A549 (cell line): ENCODE results near the gene CRYBB1. TPM values are rescaled to one million over a fixed set of nuclear protein-coding genes. Genes with fewer than 3 reads are reported as not detected.
A peak's percentile ranks its signal among the peaks of the same experiment; 100 is the strongest.

Experiments
- ATAC-seq, 2 experiments: fragments of 200-7000 bp in 1 of 2; fragments of >200 bp in 1 of 2; cut with Nextera tagmentation in 1 of 2; cut with Tn5 transposase in 1 of 2; 3 replicates each; pipeline versions ENCODE4 v1.8.0 to v1.9.1; 2018 to 2020; ENCODE audit warnings: mild to moderate bottlenecking in 1 of 2, moderate library complexity in 1 of 2
- CTCF ChIA-PET: fragments of 300-600 bp; sonication (Branson Sonifier 250); formaldehyde crosslinking; extraction: SDS; loops from one replicate; lab custom pipeline; 2021; ENCODE audit warnings: antibody characterized with exemption, inconsistent platforms; lab: Yijun Ruan, JAX
- POLR2A ChIA-PET: fragments of 350-600 bp; formaldehyde crosslinking; extraction: SDS; loops from one replicate; lab custom pipeline; 2021; ENCODE audit warnings: antibody characterized with exemption, inconsistent platforms; lab: Yijun Ruan, JAX
- DNase-seq, 2 experiments: peaks; one replicate each; pipeline versions ENCODE4 v3.0.0 to v3.0.0-alpha.2; 2011 to 2016; ENCODE audit warnings: low read depth in 1 of 2, low spot score in 1 of 2
- FAIRE-seq: peaks from 2 replicates; lab custom pipeline; 2011; peaks lifted over from hg19 to GRCh38; lab: Jason Lieb, UNC
- H3K27ac ChIP-seq, 2 experiments: fragments of >200 bp; sonication (Bioruptor Twin); formaldehyde crosslinking; 3 replicates each; pipeline ENCODE4 v1.5.1; 2016 to 2017
- H3K4me1 ChIP-seq: fragments of >200 bp; sonication (Bioruptor Twin); formaldehyde crosslinking; 3 replicates; pipeline ENCODE4 v1.6.1; 2016
- H3K4me2 ChIP-seq: fragments of >200 bp; sonication (Bioruptor Twin); formaldehyde crosslinking; 3 replicates; pipeline ENCODE4 v1.6.1; 2016
- H3K4me3 ChIP-seq: fragments of >200 bp; sonication (Bioruptor Twin); formaldehyde crosslinking; 3 replicates; pipeline ENCODE4 v1.5.1; 2016
- H3K9me3 ChIP-seq: fragments of >200 bp; sonication (Bioruptor Twin); formaldehyde crosslinking; 3 replicates; pipeline ENCODE4 v1.6.1; 2016
- CHD2 ChIP-seq: fragments of 150-350 bp; IDR thresholded peaks from 2 replicates; pipeline ENCODE4 v1.6.1; 2014; ENCODE audit warnings: low read length; ENCODE audit not compliant: partially characterized antibody
- CHD4 ChIP-seq: fragments of 200-600 bp; sonication (generic); IDR thresholded peaks from 2 replicates; pipeline ENCODE4 v1.6.1; 2016; ENCODE audit warnings: antibody characterized with exemption, mild to moderate bottlenecking, borderline replicate concordance
- EP300 ChIP-seq, 2 experiments: fragments of >200 bp; sonication (Bioruptor Twin); formaldehyde crosslinking; IDR thresholded peaks; 2 replicates in 1 of 2; 3 replicates in 1 of 2; pipeline ENCODE4 v1.6.1; 2016 to 2017
- ESRRA ChIP-seq: fragments of 150-350 bp; IDR thresholded peaks from 2 replicates; pipeline ENCODE4 v1.6.1; 2014; ENCODE audit warnings: mild to moderate bottlenecking, low read length, borderline replicate concordance
- HOXA7 ChIP-seq: fragments of 250-450 bp; sonication (Bioruptor Pico); IDR thresholded peaks from 2 replicates; pipeline ENCODE4 v1.5.0; 2020; ENCODE audit warnings: mild to moderate bottlenecking, moderate library complexity
- JUN ChIP-seq, 2 experiments: fragments of >200 bp; sonication (Bioruptor Twin); formaldehyde crosslinking; IDR thresholded peaks; 2 replicates in 1 of 2; 3 replicates in 1 of 2; pipeline ENCODE4 v1.6.1; 2016 to 2017
- KDM5A ChIP-seq: fragments of 200-600 bp; sonication (generic); IDR thresholded peaks from 2 replicates; pipeline ENCODE4 v1.6.1; 2016; ENCODE audit warnings: antibody characterized with exemption, mild to moderate bottlenecking
- NFE2L2 ChIP-seq: fragments of 150-350 bp; conservative IDR thresholded peaks from 2 replicates; pipeline ENCODE4 v1.6.1; 2014; ENCODE audit warnings: low read length
- NR3C1 ChIP-seq: fragments of >200 bp; sonication (Bioruptor Twin); formaldehyde crosslinking; IDR thresholded peaks from 3 replicates; pipeline ENCODE4 v1.6.1; 2017
- PHF8 ChIP-seq: fragments of 200-600 bp; sonication (generic); IDR thresholded peaks from 2 replicates; pipeline ENCODE4 v1.6.1; 2016; ENCODE audit warnings: low read depth, mild to moderate bottlenecking, antibody characterized with exemption, moderate library complexity, borderline replicate concordance
- POLR2A ChIP-seq: IDR thresholded peaks from 2 replicates; pipeline ENCODE4 v1.6.1; 2012; ENCODE audit warnings: mild to moderate bottlenecking, low read length
- RAD21 ChIP-seq, 2 experiments: fragments of >200 bp in 1 of 2; sonication (Bioruptor Twin) in 1 of 2; formaldehyde crosslinking in 1 of 2; IDR thresholded peaks in 1 of 2; conservative IDR thresholded peaks in 1 of 2; 2 replicates in 1 of 2; 3 replicates in 1 of 2; pipeline ENCODE4 v1.6.1; 2012 to 2018; ENCODE audit warnings: inconsistent platforms in 1 of 2
- SMC3 ChIP-seq: fragments of >200 bp; sonication (Bioruptor Twin); formaldehyde crosslinking; IDR thresholded peaks from 3 replicates; pipeline ENCODE4 v1.6.1; 2018; ENCODE audit warnings: inconsistent platforms
- SREBF2 ChIP-seq: fragments of 450-650 bp; IDR thresholded peaks from 2 replicates; pipeline ENCODE4 v1.6.1; 2014; ENCODE audit warnings: mild to moderate bottlenecking, moderate library complexity
- TFCP2L1 ChIP-seq: fragments of 250-450 bp; sonication (Bioruptor Pico); IDR thresholded peaks from 2 replicates; pipeline ENCODE4 v1.5.0; 2021; ENCODE audit warnings: mild to moderate bottlenecking
- ZFP36 ChIP-seq: fragments of 450-650 bp; IDR thresholded peaks from 2 replicates; pipeline ENCODE4 v1.6.1; 2014; ENCODE audit warnings: borderline replicate concordance; ENCODE audit not compliant: partially characterized antibody
- ZNF302 ChIP-seq: fragments of 250-450 bp; sonication (Bioruptor Pico); IDR thresholded peaks from 2 replicates; pipeline ENCODE4 v1.9.0; 2021; ENCODE audit warnings: inconsistent platforms, mild to moderate bottlenecking, moderate library complexity
- ZSCAN20 ChIP-seq: fragments of 250-450 bp; sonication (Bioruptor Pico); IDR thresholded peaks from 2 replicates; pipeline ENCODE4 v1.8.0; 2022; ENCODE audit warnings: mild to moderate bottlenecking, moderate library complexity
- WGBS: methylation state at CpG from one replicate; pipeline ENCODE4 v1.1.6; 2017; ENCODE audit errors: missing lambda C conversion rate; 5-methylcytosine and 5-hydroxymethylcytosine counted together
- polyA plus RNA-seq, 4 experiments: library from polyadenylated mRNA; depleted of rRNA in 3 of 4; stranded (reverse); fragments of >200 nt; fragmentation: RNase III in 1 of 4; extraction: RNeasy Plus Mini Kit Qiagen cat#74134 plus additional on column Dnase treatment in 1 of 4; gene quantifications; 2 replicates in 3 of 4; 3 replicates in 1 of 4; pipeline ENCODE4 v1.2.3, GENCODE V29; 2011 to 2017
- TF ChIP-seq, protein P1 (sequence below): fragments of 450-650 bp; IDR thresholded peaks from 2 replicates; pipeline ENCODE4 v1.6.1; 2014; ENCODE audit warnings: antibody characterized with exemption
- TF ChIP-seq, protein P2 (sequence below): fragments of 250-450 bp; sonication (Bioruptor Pico); IDR thresholded peaks from 2 replicates; pipeline ENCODE4 v1.5.0; 2021; ENCODE audit warnings: mild to moderate bottlenecking, moderate library complexity, borderline replicate concordance
- TF ChIP-seq, protein P3 (sequence below): fragments of 150-350 bp; IDR thresholded peaks from 2 replicates; pipeline ENCODE4 v1.6.1; 2014; ENCODE audit warnings: low read depth, mild to moderate bottlenecking, low read length
- TF ChIP-seq, protein P4 (sequence below): fragments of >200 bp; sonication (Bioruptor Twin); formaldehyde crosslinking; IDR thresholded peaks from 2 replicates; pipeline ENCODE4 v1.6.1; 2016

The CRYBB1 gene
- polyA plus RNA-seq, 2 of the 4 experiments (the other 2 are of a cell fraction), result not detected

DNA sequence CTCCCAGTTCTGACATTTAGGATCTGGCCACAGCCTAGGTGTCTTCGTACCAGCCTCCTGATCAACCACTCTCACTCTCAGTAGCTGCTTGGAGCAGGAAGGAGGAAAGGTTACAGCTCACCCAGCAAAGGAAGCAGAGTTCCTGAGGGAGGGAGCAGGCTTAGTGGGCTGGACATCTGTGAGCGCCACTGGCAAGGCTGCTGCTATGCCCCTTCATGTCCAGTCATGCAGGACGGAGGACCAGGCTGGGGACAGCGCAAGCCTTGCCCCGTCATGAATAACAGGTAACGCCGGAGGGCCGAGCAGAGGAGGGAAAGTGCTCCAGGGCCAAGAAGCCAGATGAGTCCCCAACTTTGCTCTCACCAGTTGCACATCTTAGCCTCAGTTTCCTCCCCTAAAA is 53.6 kb downstream of the CRYBB1 start:
- no peaks in the 10 kb centered on the region for H3K9me3 ChIP-seq
- DNase-seq, result no peak
- no peak for FAIRE-seq
- ATAC-seq, result no peak
- POLR2A ChIA-PET, result no interaction called here
- WGBS, result 97% methylated on average over 7 of the region's 8 CpGs
- no peak overlapping the region for H3K4me3 ChIP-seq
- H3K27ac ChIP-seq, result no peak overlapping the region
- no peak overlapping the region for H3K4me2 ChIP-seq
- no peaks in the 10 kb centered on the region for H3K4me1 ChIP-seq
- TF ChIP-seq ZSCAN20 (CRISPR knock-in tag) (no peak), EP300 (IDR thresholded peaks at IDR 0.05) (no peak), SREBF2 (no peak), ZNF302 (CRISPR knock-in tag) (no peak), NR3C1 (no peak), NFE2L2 (no peak), CHD4 (no peak), JUN (IDR thresholded peaks at IDR 0.05) (no peak), SMC3 (no peak), ZFP36 (no peak), PHF8 (no peak), ESRRA (no peak), CHD2 (no peak), HOXA7 (CRISPR knock-in tag) (no peak), TFCP2L1 (no peak), KDM5A (no peak)
- TF ChIP-seq, protein P1, sequence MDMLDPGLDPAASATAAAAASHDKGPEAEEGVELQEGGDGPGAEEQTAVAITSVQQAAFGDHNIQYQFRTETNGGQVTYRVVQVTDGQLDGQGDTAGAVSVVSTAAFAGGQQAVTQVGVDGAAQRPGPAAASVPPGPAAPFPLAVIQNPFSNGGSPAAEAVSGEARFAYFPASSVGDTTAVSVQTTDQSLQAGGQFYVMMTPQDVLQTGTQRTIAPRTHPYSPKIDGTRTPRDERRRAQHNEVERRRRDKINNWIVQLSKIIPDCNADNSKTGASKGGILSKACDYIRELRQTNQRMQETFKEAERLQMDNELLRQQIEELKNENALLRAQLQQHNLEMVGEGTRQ, result no peak
- TF ChIP-seq, protein P2, sequence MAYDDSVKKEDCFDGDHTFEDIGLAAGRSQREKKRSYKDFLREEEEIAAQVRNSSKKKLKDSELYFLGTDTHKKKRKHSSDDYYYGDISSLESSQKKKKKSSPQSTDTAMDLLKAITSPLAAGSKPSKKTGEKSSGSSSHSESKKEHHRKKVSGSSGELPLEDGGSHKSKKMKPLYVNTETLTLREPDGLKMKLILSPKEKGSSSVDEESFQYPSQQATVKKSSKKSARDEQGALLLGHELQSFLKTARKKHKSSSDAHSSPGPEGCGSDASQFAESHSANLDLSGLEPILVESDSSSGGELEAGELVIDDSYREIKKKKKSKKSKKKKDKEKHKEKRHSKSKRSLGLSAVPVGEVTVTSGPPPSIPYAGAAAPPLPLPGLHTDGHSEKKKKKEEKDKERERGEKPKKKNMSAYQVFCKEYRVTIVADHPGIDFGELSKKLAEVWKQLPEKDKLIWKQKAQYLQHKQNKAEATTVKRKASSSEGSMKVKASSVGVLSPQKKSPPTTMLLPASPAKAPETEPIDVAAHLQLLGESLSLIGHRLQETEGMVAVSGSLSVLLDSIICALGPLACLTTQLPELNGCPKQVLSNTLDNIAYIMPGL (CRISPR knock-in tag), result no peak
- TF ChIP-seq, protein P3, sequence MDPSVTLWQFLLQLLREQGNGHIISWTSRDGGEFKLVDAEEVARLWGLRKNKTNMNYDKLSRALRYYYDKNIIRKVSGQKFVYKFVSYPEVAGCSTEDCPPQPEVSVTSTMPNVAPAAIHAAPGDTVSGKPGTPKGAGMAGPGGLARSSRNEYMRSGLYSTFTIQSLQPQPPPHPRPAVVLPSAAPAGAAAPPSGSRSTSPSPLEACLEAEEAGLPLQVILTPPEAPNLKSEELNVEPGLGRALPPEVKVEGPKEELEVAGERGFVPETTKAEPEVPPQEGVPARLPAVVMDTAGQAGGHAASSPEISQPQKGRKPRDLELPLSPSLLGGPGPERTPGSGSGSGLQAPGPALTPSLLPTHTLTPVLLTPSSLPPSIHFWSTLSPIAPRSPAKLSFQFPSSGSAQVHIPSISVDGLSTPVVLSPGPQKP, result no peak
- TF ChIP-seq, protein P4, sequence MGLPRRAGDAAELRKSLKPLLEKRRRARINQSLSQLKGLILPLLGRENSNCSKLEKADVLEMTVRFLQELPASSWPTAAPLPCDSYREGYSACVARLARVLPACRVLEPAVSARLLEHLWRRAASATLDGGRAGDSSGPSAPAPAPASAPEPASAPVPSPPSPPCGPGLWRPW, result no peak
- CTCF ChIA-PET, result interaction anchor here (0.8 kb wide), 1 partner anchor 8 kb away, joined by 3 read pairs; no protein-coding TSS in a partner anchor

DNA sequence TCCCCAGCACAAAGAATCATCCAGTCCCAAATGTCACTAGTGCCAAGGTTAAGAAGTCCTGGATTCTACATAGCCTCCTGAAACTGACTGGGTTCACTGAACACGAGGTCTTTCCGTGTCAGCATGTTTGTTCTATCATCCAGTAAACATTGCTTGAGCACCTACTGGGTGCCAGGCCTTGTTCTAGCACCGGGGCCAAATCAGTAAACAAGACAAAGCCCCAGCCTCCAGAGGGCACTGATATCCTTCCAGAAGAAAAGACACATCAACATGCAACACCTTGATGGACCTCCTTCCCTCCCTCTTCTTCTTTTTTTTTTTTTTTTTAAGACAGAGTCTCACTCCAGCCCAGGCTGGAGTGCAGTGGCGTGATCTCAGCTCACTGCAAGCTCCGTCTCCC is 54.8 kb downstream of the CRYBB1 start:
- 74% methylated on average over 5 of the region's 5 CpGs for WGBS
- TF ChIP-seq SMC3, result 0 out of 3 replicates have a peak, but pooled peaks have one; percentile 11
- TF ChIP-seq, protein P3, result no peak
- TF ChIP-seq RAD21 (conservative IDR thresholded peaks at IDR 0.05 in 1 of 2, IDR thresholded peaks at IDR 0.05 in 1 of 2), result peak in 1 of 2 experiments; percentile 38; a peak in 3 of 5 replicates
- no peak for TF ChIP-seq CHD2
- TF ChIP-seq, protein P4, result no peak
- no peak for TF ChIP-seq POLR2A
- Histone ChIP-seq H3K27ac (no peak overlapping the region), H3K4me2 (no peak overlapping the region), H3K9me3 (no peaks in the 10 kb centered on the region), H3K4me1 (no peaks in the 10 kb centered on the region), H3K4me3 (no peak overlapping the region)
- DNase-seq (peak in 1 of 2 experiments; percentile 13), ATAC-seq (no peak; a peak in 1 of 6 replicates), FAIRE-seq (no peak)
- ChIA-PET CTCF (interaction anchor here (1.1 kb wide), 1 partner anchor 8 kb away, joined by 3 read pairs; no protein-coding TSS in a partner anchor), POLR2A (interaction anchor here (0.7 kb wide), 1 partner anchor 15 kb away, joined by 3 read pairs; no protein-coding TSS in a partner anchor)
